Kidney epithelial cell (primary cell): Measurements from ENCODE around the gene CACNB1. TPM values are rescaled to one million over a fixed set of nuclear protein-coding genes. Genes with fewer than 3 reads are reported as not detected.
A peak's percentile ranks its signal among the peaks of the same experiment; 100 is the strongest.
"Not testable (repeated sequence)": the region's sequence is repeated elsewhere in the genome, so short reads cannot be mapped to it uniquely, and the experiment has no call there.

ENCODE experiments used
- DNase-seq: peaks from one replicate; pipeline ENCODE4 v3.0.0-alpha.2; 2010; ENCODE audit warnings: low read depth
- H3K27me3 ChIP-seq: 2 replicates; pipeline ENCODE4 v1.6.0; 2011; ENCODE audit warnings: low read length; ENCODE audit not compliant: control insufficient read depth, insufficient read depth
- H3K36me3 ChIP-seq: 2 replicates; pipeline ENCODE4 v1.5.1; 2011; ENCODE audit warnings: low read length; ENCODE audit not compliant: control insufficient read depth, insufficient read depth
- H3K4me3 ChIP-seq: 2 replicates; pipeline ENCODE4 v1.5.1; 2011; ENCODE audit warnings: low read depth, mild to moderate bottlenecking, control low read depth, low read length
- total RNA-seq: library from RNA; depleted of rRNA; stranded (reverse); fragments of >200 nt; gene quantifications from 2 replicates; pipeline ENCODE4 v1.2.3, GENCODE V29; 2015
- TF ChIP-seq, protein P1 (sequence below): IDR thresholded peaks from 2 replicates; pipeline ENCODE4 v1.5.1; 2011; ENCODE audit warnings: mild to moderate bottlenecking, moderate library complexity, low read length, control low read depth, inconsistent platforms; ENCODE audit not compliant: insufficient read depth, poor library complexity, severe bottlenecking

The CACNB1 gene
- total RNA-seq, 1 donor from 2014 or later: 6.0 TPM

DNA sequence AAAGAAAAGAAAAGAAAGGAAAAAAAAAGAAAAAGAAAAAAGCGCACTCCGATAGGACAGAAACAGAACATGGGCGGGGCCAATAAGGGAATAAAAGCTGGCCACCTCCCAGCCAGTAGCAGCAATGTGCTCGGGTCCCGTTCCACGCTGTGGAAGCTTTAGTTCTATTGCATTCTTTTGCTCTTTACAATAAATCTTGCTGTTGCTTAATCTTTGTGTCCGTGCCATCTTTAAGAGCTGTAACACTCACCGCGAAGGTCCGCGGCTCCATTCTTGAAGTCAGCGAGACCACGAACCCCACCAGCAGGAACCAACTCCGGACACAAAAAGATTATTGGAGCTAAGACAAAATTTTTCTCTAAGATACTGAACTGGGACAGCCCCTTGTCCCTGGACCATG lies 28.4 kb downstream of the CACNB1 start:
- DNase-seq: no peak
- Histone ChIP-seq H3K36me3 (no peaks in the 10 kb centered on the region), H3K4me3 (no peak overlapping the region), H3K27me3 (peaks cover 37% of the 10 kb centered on the region)
- TF ChIP-seq, protein P1, sequence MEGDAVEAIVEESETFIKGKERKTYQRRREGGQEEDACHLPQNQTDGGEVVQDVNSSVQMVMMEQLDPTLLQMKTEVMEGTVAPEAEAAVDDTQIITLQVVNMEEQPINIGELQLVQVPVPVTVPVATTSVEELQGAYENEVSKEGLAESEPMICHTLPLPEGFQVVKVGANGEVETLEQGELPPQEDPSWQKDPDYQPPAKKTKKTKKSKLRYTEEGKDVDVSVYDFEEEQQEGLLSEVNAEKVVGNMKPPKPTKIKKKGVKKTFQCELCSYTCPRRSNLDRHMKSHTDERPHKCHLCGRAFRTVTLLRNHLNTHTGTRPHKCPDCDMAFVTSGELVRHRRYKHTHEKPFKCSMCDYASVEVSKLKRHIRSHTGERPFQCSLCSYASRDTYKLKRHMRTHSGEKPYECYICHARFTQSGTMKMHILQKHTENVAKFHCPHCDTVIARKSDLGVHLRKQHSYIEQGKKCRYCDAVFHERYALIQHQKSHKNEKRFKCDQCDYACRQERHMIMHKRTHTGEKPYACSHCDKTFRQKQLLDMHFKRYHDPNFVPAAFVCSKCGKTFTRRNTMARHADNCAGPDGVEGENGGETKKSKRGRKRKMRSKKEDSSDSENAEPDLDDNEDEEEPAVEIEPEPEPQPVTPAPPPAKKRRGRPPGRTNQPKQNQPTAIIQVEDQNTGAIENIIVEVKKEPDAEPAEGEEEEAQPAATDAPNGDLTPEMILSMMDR: no peak

DNA sequence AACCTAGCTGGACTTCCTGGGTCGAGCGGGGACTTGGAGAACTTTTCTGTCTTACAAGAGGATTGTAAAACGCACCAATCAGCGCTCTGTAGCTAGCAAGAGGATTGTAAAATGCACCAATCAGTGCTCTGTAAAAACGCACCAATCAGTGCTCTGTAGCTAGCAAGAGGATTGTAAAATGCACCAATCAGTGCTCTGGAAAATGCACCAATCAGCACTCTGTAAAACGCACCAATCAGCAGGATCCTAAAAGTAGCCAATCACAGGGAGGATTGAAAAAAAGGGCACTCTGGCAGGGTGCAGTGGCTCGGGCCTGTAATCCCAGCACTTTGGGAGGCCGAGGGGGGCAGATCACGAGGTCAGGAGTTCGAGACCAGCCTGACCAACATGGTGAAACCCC lies 29.0 kb downstream of the CACNB1 start:
- peaks cover 37% of the 10 kb centered on the region for H3K27me3 ChIP-seq
- not testable (repeated sequence) for H3K36me3 ChIP-seq, H3K4me3 ChIP-seq, DNase-seq

DNA sequence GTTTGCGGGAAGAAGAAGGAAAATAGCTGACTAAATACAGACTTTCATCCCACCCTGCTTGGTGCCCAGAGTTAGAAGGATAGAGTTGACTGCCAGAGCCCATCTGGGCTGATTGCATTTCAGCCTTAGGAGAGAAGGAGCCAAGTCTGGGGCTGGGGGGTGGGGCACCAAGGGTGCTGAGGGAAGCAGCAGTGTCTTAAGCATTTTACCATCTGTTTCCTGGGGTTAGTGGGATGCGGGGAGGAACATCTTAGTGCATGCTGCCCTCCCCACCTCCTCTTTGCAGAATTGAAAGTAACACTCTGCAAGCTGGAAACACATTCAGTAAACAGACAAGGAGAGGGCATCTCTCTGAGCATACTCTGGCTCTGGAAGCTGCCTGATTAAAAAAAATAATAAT lies 30.0 kb downstream of the CACNB1 start:
- TF ChIP-seq, protein P1: no peak
- Histone ChIP-seq H3K36me3 (no peaks in the 10 kb centered on the region), H3K27me3 (peaks cover 37% of the 10 kb centered on the region), H3K4me3 (no peak overlapping the region)
- DNase-seq: no peak

DNA sequence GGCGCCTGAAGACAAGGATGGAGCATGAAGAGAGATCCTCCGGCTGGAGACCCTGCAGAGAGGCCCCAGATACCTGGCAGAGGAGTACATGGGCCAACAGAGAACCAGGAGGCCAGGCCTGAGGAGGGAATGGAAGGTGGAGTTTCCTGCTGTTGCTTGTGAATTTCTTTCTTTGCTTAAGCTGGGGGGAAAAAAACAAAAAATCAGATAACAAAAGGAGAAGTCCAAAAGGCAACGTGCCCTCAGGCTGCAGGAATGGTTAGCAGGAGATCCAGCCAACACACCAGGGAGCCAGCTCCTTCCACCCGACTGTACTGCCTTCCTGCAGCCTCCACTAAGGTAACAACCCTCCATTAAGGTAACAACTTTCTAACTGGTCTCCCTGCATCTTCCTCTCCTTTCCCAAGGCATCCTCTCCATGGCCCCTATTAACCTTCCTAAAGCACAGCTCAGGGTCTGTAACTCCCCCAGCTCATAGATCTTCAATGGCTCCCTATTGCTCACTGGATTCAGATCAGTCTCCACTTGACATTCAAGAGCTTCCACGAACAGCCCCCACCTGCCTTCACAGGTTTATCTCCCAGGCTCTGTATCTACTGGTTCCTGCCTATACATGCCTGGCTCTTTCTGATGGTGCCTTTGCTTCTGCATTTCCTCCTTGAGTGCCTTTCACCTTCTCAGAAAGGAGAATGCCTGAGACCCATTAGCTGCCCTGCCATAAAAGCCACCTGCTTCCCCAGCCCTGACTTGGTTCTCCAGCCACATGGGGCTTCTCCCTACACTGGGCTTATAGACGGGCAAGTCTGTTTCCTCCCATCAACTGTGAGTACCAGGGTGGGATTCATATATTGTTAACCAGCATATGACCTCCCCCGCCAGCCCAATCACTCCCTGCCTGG lies 30.8 kb downstream of the CACNB1 start:
- TF ChIP-seq, protein P1: no peak
- Histone ChIP-seq H3K36me3 (no peaks in the 10 kb centered on the region), H3K27me3 (peaks cover 37% of the 10 kb centered on the region), H3K4me3 (no peak overlapping the region)
- DNase-seq: no peak

DNA sequence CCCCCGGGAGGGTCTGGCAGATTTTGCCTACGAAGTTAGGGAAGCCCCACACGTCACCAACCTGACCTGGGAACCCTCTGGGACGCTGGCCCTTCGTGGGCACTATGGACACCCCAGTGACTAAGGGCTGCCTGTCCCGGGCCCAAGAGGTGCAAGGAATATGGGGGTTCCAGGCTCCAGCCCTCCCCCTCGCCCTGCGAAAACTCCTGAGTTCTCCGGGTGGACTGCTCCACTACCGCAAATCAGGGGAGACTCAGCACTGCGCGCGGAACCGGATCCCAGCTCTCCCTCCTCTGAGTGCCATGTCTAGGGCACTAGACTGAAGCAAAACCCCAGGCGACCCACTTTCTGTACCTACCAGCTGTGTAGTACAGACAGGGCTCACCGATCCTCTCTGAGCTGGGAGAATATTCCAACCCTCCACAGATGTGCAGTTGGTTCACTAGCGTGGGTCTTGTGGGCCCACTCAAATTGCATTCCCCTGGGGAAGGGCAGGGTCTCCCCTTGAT lies 31.6 kb downstream of the CACNB1 start, which contains the start of gene ARL5C:
Gene ARL5C (minus strand): TSS at position 321 of the 509 bp plus-strand sequence. CDS start 401 bp downstream, outside the sequence.
- TF ChIP-seq, protein P1: no peak
- Histone ChIP-seq H3K36me3 (no peaks in the 10 kb centered on the region), H3K27me3 (peaks cover 37% of the 10 kb centered on the region), H3K4me3 (peak within 1 kb of the TSS; percentile 43)
- DNase-seq: no peak

DNA sequence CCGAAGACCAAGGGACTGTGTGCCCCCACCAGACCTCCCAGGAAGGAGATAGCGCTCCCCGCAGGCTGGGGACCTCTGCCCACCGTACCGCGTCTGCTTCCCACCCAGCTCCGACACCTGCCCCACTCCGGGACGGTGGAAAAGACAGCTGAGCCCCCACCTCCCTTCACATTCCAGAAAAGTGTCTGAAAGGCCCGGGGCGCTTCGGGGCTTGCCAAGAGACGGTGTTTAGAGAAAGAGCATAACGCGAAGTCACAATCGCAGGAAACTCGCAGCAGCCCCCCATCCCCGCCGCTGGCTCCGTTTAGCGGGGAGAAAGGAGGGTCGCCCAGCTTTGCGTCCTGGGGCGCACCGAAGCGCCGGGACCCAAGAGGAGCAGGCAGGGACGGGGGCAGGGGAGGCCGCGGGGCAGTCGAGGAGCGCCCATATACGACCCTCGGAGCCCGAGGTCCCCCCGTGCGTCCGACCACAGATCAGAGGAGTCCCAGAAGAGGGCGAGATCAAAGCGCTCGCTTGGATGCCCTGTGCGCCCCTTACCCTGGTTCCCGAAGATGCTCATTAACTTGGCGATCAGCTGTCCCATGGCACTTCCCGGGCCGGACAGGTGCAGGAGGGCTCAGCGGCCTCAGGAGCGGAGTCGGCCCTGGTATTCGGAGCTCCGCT lies 32.2 kb downstream of the CACNB1 start:
- peak overlapping the region; percentile 43 for H3K4me3 ChIP-seq
- H3K27me3 ChIP-seq: peaks cover 40% of the 10 kb centered on the region
- no peak for DNase-seq
- H3K36me3 ChIP-seq: no peaks in the 10 kb centered on the region
- TF ChIP-seq, protein P1: no peak
